Measurements from ENCODE around the gene C5orf15.

GRCh38 chr5:133996683-133997252 is 28.3 kb upstream of the C5orf15 start:
- TF ChIP-seq CTCF (IDR thresholded peaks at IDR 0.05) (no peak), POLR2A (IDR thresholded peaks at IDR 0.05) (no peak)
